ENCODE data around the gene PURA.

DNA sequence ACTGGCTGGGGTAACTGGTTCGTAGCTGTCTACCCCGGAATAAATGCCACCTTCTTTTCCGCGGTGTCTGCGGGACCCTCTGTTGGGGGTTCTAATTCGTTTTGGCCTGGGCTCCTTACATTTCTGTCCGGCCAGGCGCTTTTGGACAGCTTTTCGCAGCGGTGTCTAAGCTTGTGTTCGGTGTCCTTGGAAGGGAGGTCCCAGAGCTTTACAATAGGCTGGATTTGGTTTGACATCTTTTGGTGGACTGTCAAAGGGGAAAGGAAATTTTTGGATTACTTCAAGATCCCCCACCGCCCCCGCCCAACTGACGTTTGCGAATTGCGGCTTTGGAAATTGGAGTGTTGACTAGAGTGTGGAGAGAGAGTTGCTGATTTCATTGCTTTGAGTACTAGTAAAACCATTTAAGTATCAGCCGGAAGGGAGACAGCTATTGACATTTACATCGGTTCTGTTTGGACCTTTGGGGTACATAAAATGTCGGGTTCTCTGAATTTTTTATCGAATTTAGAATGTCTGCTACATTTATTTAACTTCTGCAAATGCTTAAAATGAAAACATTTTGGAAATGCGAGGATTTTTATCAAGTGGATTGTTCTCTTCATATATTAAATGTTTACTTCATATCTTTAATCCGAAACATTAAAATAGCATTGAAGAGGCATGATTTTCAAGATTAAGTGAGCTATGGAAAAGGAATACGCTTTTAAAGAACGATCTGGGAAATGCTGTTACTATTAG is 4.7 kb upstream of the PURA start:
- TF ChIP-seq ZBTB21 (tag by site-specific recombination; IDR thresholded peaks at IDR 0.05) = no peak
- TF ChIP-seq ZNF501 (tag by site-specific recombination; IDR thresholded peaks at IDR 0.05) = no peak
- TF ChIP-seq HOXA7 (CRISPR knock-in tag; IDR thresholded peaks at IDR 0.05; ENCODE audit: borderline replicate concordance) = no peak
- TF ChIP-seq, protein P1, sequence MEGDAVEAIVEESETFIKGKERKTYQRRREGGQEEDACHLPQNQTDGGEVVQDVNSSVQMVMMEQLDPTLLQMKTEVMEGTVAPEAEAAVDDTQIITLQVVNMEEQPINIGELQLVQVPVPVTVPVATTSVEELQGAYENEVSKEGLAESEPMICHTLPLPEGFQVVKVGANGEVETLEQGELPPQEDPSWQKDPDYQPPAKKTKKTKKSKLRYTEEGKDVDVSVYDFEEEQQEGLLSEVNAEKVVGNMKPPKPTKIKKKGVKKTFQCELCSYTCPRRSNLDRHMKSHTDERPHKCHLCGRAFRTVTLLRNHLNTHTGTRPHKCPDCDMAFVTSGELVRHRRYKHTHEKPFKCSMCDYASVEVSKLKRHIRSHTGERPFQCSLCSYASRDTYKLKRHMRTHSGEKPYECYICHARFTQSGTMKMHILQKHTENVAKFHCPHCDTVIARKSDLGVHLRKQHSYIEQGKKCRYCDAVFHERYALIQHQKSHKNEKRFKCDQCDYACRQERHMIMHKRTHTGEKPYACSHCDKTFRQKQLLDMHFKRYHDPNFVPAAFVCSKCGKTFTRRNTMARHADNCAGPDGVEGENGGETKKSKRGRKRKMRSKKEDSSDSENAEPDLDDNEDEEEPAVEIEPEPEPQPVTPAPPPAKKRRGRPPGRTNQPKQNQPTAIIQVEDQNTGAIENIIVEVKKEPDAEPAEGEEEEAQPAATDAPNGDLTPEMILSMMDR (tag by site-specific recombination; IDR thresholded peaks at IDR 0.05) = no peak
- TF ChIP-seq, protein P2, sequence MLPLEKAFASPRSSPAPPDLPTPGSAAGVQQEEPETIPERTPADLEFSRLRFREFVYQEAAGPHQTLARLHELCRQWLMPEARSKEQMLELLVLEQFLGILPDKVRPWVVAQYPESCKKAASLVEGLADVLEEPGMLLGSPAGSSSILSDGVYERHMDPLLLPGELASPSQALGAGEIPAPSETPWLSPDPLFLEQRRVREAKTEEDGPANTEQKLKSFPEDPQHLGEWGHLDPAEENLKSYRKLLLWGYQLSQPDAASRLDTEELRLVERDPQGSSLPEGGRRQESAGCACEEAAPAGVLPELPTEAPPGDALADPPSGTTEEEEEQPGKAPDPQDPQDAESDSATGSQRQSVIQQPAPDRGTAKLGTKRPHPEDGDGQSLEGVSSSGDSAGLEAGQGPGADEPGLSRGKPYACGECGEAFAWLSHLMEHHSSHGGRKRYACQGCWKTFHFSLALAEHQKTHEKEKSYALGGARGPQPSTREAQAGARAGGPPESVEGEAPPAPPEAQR (tag by site-specific recombination; IDR thresholded peaks at IDR 0.05) = no peak
- no peak for TF ChIP-seq ZNF175 (tag by site-specific recombination; IDR thresholded peaks at IDR 0.05)
- TF ChIP-seq, protein P3, sequence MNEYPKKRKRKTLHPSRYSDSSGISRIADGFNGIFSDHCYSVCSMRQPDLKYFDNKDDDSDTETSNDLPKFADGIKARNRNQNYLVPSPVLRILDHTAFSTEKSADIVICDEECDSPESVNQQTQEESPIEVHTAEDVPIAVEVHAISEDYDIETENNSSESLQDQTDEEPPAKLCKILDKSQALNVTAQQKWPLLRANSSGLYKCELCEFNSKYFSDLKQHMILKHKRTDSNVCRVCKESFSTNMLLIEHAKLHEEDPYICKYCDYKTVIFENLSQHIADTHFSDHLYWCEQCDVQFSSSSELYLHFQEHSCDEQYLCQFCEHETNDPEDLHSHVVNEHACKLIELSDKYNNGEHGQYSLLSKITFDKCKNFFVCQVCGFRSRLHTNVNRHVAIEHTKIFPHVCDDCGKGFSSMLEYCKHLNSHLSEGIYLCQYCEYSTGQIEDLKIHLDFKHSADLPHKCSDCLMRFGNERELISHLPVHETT (tag by site-specific recombination; IDR thresholded peaks at IDR 0.05) = no peak
- no peak for TF ChIP-seq ZNF114 (tag by site-specific recombination; IDR thresholded peaks at IDR 0.05)
- TF ChIP-seq ZNF24 (tag by site-specific recombination; IDR thresholded peaks at IDR 0.05) = no peak
